Superior temporal gyrus (tissue), 1 donor: ENCODE results near the gene IL3.
"Not testable (repeated sequence)": the region's sequence is repeated elsewhere in the genome, so short reads cannot be mapped to it uniquely, and the experiment has no call there.

Source experiments
- DNase-seq: peaks from one replicate; pipeline ENCODE4 v3.0.0-alpha.2; 2016; ENCODE audit errors: extremely low spot score

The IL3 gene

GRCh38 chr5:132095077-132095410 is 34.6 kb downstream of the IL3 start:
- no peak for DNase-seq

GRCh38 chr5:132095424-132095972 is 35.0 kb downstream of the IL3 start:
- no peak for DNase-seq

- DNase-seq, result no peak
Measured at GRCh38 chr5:132096904-132097303, 36.4 kb downstream of the IL3 start.

- DNase-seq, result no peak
Measured at GRCh38 chr5:132098151-132098594, 37.7 kb downstream of the IL3 start.

GRCh38 chr5:132098621-132099020 is 38.2 kb downstream of the IL3 start:
- DNase-seq, result no peak

- no peak for DNase-seq
Measured at GRCh38 chr5:132099076-132099748, 38.8 kb downstream of the IL3 start.

GRCh38 chr5:132099905-132100304 is 39.5 kb downstream of the IL3 start:
- no peak for DNase-seq

- DNase-seq, result no peak
Measured at GRCh38 chr5:132100672-132101261, 40.3 kb downstream of the IL3 start.

- DNase-seq, result no peak
Measured at GRCh38 chr5:132101385-132101880, 41.0 kb downstream of the IL3 start.

GRCh38 chr5:132102101-132102701 is 41.7 kb downstream of the IL3 start:
- no peak for DNase-seq

- no peak for DNase-seq
Measured at GRCh38 chr5:132102944-132103331, 42.5 kb downstream of the IL3 start.

- DNase-seq, result no peak
Measured at GRCh38 chr5:132103332-132103951, 43.0 kb downstream of the IL3 start.

GRCh38 chr5:132103969-132104391 is 43.5 kb downstream of the IL3 start:
- no peak for DNase-seq

GRCh38 chr5:132104556-132104955 is 44.1 kb downstream of the IL3 start:
- no peak for DNase-seq

- no peak for DNase-seq
Measured at GRCh38 chr5:132105688-132106087, 45.2 kb downstream of the IL3 start.

GRCh38 chr5:132108495-132108894 is 48.0 kb downstream of the IL3 start:
- not testable (repeated sequence) for DNase-seq

- not testable (repeated sequence) for DNase-seq
Measured at GRCh38 chr5:132108957-132109356, 48.5 kb downstream of the IL3 start.

GRCh38 chr5:132109494-132110053 is 49.1 kb downstream of the IL3 start:
- no peak for DNase-seq

- DNase-seq, result no peak
Measured at GRCh38 chr5:132110195-132110594, 49.7 kb downstream of the IL3 start.

- DNase-seq, result no peak
Measured at GRCh38 chr5:132110930-132111329, 50.5 kb downstream of the IL3 start.

- DNase-seq, result no peak
Measured at GRCh38 chr5:132112111-132112510, 51.7 kb downstream of the IL3 start.
